T-helper 1 cell treated with Interleukin-12 subunit alpha and Interleukin-12 subunit beta and Interleukin-4 antibody, amounts not matched to agents 30 ng/mL and 1 ng/mL, for 36 hours (primary cell): ENCODE results near the gene AASDH. TPM values are rescaled to one million over a fixed set of nuclear protein-coding genes. Genes with fewer than 3 reads are reported as not detected.
"Not testable (repeated sequence)": the region's sequence is repeated elsewhere in the genome, so short reads cannot be mapped to it uniquely, and the experiment has no call there.

ENCODE experiments used
- intact Hi-C: fragments of 100-400 bp; cut with micrococcal nuclease; formaldehyde crosslinking; loops from one replicate; pipeline ENCODE4 v1.15.1; 2024
- total RNA-seq: library from RNA; stranded (reverse); gene quantifications from 2 replicates; pipeline ENCODE4 v1.2.3, GENCODE V29; 2022

Gene AASDH
- total RNA-seq, 1 donor from 2014 or later: 11.4 TPM

- intact Hi-C loops: no loop called here
Measured at GRCh38 chr4:56391270-56391669, 4.0 kb upstream of the AASDH start.

GRCh38 chr4:56389558-56389957 lies 2.3 kb upstream of the AASDH start:
- intact Hi-C loops: loop anchor here (2.0 to 5.0 kb wide), 2 partner anchors 337 to 995 kb away; partner anchors contain the start of gene TMEM165

- intact Hi-C loops: loop anchor here (2.0 to 5.0 kb wide), 2 partner anchors 336 to 994 kb away; partner anchors contain the start of gene TMEM165
Measured at GRCh38 chr4:56388306-56388705, 1.0 kb upstream of the AASDH start.

GRCh38 chr4:56386091-56386490 lies 1.2 kb downstream of the AASDH start:
- intact Hi-C loops: loop anchor here (5.0 kb wide), 1 partner anchor 334 kb away; no protein-coding TSS in a partner anchor

GRCh38 chr4:56375458-56375857 lies 11.8 kb downstream of the AASDH start:
- intact Hi-C loops: no loop called here

- intact Hi-C loops: no loop called here
Measured at GRCh38 chr4:56374956-56375355, 12.3 kb downstream of the AASDH start.

GRCh38 chr4:56372774-56373173 lies 14.5 kb downstream of the AASDH start:
- intact Hi-C loops: no loop called here

GRCh38 chr4:56371426-56372220 lies 15.7 kb downstream of the AASDH start:
- intact Hi-C loops: no loop called here

- intact Hi-C loops: no loop called here
Measured at GRCh38 chr4:56370377-56370776, 16.9 kb downstream of the AASDH start.

GRCh38 chr4:56362981-56363380 lies 24.3 kb downstream of the AASDH start:
- intact Hi-C loops: not testable (repeated sequence)

- intact Hi-C loops: no loop called here
Measured at GRCh38 chr4:56360071-56360470, 27.2 kb downstream of the AASDH start.

- intact Hi-C loops: no loop called here
Measured at GRCh38 chr4:56356650-56357049, 30.6 kb downstream of the AASDH start.

- intact Hi-C loops: no loop called here
Measured at GRCh38 chr4:56348576-56348975, 38.7 kb downstream of the AASDH start.

- intact Hi-C loops: no loop called here
Measured at GRCh38 chr4:56345458-56345857, 41.8 kb downstream of the AASDH start.

GRCh38 chr4:56342746-56343145 lies 44.5 kb downstream of the AASDH start:
- intact Hi-C loops: no loop called here

- intact Hi-C loops: no loop called here
Measured at GRCh38 chr4:56330691-56331090, 56.6 kb downstream of the AASDH start.

- intact Hi-C loops: no loop called here
Measured at GRCh38 chr4:56326363-56326762, 60.9 kb downstream of the AASDH start.

GRCh38 chr4:56324011-56324610 lies 63.2 kb downstream of the AASDH start:
- intact Hi-C loops: no loop called here

GRCh38 chr4:56323327-56323726 lies 64.0 kb downstream of the AASDH start:
- intact Hi-C loops: no loop called here

GRCh38 chr4:56321251-56321650 lies 66.0 kb downstream of the AASDH start:
- intact Hi-C loops: no loop called here

GRCh38 chr4:56320293-56320692 lies 67.0 kb downstream of the AASDH start:
- intact Hi-C loops: no loop called here

- intact Hi-C loops: no loop called here
Measured at GRCh38 chr4:56318555-56318954, 68.7 kb downstream of the AASDH start.

GRCh38 chr4:56317749-56318148 lies 69.5 kb downstream of the AASDH start:
- intact Hi-C loops: no loop called here
